ENCODE data around the gene PKD1L1. TPM values are rescaled to one million over a fixed set of nuclear protein-coding genes. Genes with fewer than 3 reads are reported as not detected.

The PKD1L1 gene, protein sequence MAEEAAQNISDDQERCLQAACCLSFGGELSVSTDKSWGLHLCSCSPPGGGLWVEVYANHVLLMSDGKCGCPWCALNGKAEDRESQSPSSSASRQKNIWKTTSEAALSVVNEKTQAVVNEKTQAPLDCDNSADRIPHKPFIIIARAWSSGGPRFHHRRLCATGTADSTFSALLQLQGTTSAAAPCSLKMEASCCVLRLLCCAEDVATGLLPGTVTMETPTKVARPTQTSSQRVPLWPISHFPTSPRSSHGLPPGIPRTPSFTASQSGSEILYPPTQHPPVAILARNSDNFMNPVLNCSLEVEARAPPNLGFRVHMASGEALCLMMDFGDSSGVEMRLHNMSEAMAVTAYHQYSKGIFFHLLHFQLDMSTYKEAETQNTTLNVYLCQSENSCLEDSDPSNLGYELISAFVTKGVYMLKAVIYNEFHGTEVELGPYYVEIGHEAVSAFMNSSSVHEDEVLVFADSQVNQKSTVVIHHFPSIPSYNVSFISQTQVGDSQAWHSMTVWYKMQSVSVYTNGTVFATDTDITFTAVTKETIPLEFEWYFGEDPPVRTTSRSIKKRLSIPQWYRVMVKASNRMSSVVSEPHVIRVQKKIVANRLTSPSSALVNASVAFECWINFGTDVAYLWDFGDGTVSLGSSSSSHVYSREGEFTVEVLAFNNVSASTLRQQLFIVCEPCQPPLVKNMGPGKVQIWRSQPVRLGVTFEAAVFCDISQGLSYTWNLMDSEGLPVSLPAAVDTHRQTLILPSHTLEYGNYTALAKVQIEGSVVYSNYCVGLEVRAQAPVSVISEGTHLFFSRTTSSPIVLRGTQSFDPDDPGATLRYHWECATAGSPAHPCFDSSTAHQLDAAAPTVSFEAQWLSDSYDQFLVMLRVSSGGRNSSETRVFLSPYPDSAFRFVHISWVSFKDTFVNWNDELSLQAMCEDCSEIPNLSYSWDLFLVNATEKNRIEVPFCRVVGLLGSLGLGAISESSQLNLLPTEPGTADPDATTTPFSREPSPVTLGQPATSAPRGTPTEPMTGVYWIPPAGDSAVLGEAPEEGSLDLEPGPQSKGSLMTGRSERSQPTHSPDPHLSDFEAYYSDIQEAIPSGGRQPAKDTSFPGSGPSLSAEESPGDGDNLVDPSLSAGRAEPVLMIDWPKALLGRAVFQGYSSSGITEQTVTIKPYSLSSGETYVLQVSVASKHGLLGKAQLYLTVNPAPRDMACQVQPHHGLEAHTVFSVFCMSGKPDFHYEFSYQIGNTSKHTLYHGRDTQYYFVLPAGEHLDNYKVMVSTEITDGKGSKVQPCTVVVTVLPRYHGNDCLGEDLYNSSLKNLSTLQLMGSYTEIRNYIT (N-terminal part only)
- 0.28 and 2.0 TPM in 2 replicates for polyA plus RNA-seq
- 0.69 and 1.5 TPM in 2 replicates for polyA minus RNA-seq

DNA sequence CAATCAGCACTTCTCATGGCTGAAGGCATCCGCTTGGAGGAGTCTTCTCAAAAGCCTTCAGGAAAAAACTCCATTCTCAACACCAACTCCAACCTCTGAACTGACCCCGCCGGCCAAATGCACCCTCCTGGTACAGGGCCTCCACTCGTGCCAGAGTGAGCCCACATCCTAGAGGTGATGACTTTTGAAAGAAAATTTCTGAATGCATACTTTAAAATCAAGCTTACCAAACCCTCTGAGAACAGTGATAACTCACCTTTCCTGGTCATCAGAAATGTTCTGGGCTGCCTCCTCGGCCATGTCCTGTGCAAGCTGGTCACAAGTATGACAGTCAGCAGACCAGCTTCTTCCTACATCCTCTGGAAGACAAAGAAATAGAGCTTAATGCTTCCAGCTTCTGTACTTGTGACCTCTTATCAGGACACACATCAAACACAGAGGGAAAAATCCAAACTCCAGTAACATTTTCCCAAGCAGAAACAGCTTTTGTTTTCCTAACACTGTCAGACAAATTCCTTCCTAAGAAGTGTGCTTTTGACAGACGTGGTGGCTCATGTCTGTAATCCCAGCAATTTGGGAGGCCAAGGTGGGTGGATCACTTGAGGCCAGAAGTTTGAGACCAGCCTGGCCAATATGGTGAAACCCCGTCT lies at the start of gene PKD1L1:
Gene PKD1L1, minus strand, starts transcription at position 326 of the 650 bp plus-strand sequence. Its CDS starts 26 bp downstream, at position 300.
- H3K36me3 ChIP-seq (ENCODE audit: insufficient read depth, low read length): no peaks in the 10 kb centered on the region
- H3F3A ChIP-seq (ENCODE audit: insufficient read depth, low read length, poor library complexity, severe bottlenecking): no peaks in the 10 kb centered on the region
- H3K4me3 ChIP-seq (ENCODE audit: low read length): no peak within 1 kb of the TSS
- H4K20me1 ChIP-seq (ENCODE audit: insufficient read depth): no peaks in the 10 kb centered on the region
- no peak within 1 kb of the TSS for H3K9ac ChIP-seq (ENCODE audit: low read length)
- H3K4me2 ChIP-seq (ENCODE audit: low read length): no peak within 1 kb of the TSS
- no peaks in the 10 kb centered on the region for H3K27me3 ChIP-seq (ENCODE audit: insufficient read depth, low read depth, low read length)
- no peak within 1 kb of the TSS for H2AFZ ChIP-seq (ENCODE audit: low read depth, low read length)
- no peak within 1 kb of the TSS for H3K27ac ChIP-seq (ENCODE audit: low read length)
- no peaks in the 10 kb centered on the region for H3K79me2 ChIP-seq (replicated peaks; ENCODE audit: insufficient read depth, low read length)
- no peaks in the 10 kb centered on the region for H3K9me3 ChIP-seq (ENCODE audit: low read length)
- no peak for TF ChIP-seq TAF1 (IDR thresholded peaks at IDR 0.05; ENCODE audit: low read depth)
- TF ChIP-seq, protein P1, sequence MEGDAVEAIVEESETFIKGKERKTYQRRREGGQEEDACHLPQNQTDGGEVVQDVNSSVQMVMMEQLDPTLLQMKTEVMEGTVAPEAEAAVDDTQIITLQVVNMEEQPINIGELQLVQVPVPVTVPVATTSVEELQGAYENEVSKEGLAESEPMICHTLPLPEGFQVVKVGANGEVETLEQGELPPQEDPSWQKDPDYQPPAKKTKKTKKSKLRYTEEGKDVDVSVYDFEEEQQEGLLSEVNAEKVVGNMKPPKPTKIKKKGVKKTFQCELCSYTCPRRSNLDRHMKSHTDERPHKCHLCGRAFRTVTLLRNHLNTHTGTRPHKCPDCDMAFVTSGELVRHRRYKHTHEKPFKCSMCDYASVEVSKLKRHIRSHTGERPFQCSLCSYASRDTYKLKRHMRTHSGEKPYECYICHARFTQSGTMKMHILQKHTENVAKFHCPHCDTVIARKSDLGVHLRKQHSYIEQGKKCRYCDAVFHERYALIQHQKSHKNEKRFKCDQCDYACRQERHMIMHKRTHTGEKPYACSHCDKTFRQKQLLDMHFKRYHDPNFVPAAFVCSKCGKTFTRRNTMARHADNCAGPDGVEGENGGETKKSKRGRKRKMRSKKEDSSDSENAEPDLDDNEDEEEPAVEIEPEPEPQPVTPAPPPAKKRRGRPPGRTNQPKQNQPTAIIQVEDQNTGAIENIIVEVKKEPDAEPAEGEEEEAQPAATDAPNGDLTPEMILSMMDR (IDR thresholded peaks at IDR 0.05; ENCODE audit: poor library complexity, severe bottlenecking): no peak
- no peak for TF ChIP-seq POLR2AphosphoS5 (IDR thresholded peaks at IDR 0.05)
- TF ChIP-seq RAD21 (conservative IDR thresholded peaks at IDR 0.05): no peak
- TF ChIP-seq MXI1 (conservative IDR thresholded peaks at IDR 0.05; ENCODE audit: poor library complexity, severe bottlenecking): no peak
- TF ChIP-seq SMC3 (conservative IDR thresholded peaks at IDR 0.05; ENCODE audit: poor library complexity): no peak
- TF ChIP-seq EP300 (conservative IDR thresholded peaks at IDR 0.05; ENCODE audit: poor library complexity, severe bottlenecking): no peak
- no peak for TF ChIP-seq EZH2 (IDR thresholded peaks at IDR 0.05; ENCODE audit: borderline replicate concordance, insufficient read depth, low read length, poor library complexity, severe bottlenecking)
- TF ChIP-seq, protein P2, sequence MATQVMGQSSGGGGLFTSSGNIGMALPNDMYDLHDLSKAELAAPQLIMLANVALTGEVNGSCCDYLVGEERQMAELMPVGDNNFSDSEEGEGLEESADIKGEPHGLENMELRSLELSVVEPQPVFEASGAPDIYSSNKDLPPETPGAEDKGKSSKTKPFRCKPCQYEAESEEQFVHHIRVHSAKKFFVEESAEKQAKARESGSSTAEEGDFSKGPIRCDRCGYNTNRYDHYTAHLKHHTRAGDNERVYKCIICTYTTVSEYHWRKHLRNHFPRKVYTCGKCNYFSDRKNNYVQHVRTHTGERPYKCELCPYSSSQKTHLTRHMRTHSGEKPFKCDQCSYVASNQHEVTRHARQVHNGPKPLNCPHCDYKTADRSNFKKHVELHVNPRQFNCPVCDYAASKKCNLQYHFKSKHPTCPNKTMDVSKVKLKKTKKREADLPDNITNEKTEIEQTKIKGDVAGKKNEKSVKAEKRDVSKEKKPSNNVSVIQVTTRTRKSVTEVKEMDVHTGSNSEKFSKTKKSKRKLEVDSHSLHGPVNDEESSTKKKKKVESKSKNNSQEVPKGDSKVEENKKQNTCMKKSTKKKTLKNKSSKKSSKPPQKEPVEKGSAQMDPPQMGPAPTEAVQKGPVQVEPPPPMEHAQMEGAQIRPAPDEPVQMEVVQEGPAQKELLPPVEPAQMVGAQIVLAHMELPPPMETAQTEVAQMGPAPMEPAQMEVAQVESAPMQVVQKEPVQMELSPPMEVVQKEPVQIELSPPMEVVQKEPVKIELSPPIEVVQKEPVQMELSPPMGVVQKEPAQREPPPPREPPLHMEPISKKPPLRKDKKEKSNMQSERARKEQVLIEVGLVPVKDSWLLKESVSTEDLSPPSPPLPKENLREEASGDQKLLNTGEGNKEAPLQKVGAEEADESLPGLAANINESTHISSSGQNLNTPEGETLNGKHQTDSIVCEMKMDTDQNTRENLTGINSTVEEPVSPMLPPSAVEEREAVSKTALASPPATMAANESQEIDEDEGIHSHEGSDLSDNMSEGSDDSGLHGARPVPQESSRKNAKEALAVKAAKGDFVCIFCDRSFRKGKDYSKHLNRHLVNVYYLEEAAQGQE (IDR thresholded peaks at IDR 0.05; ENCODE audit: borderline replicate concordance): no peak
- no peaks in the 10 kb centered on the region for H3K9me2 ChIP-seq (ENCODE audit: insufficient read depth, low read length)

Data from neural cell (in vitro differentiated cells).